Activated B cell treated with CpG ODN at 0.5 μM for 24 hours (primary cell): ENCODE measurements around the gene ACTN1. TPM values are rescaled to one million over a fixed set of nuclear protein-coding genes. Genes with fewer than 3 reads are reported as not detected.
A peak's percentile ranks its signal among the peaks of the same experiment; 100 is the strongest.

Experiments used
- ATAC-seq: fragments of 200-7000 bp; cut with Tn5 transposase; one replicate; pipeline ENCODE4 v1.10.0; 2021; ENCODE audit warnings: low read depth, mild to moderate bottlenecking, moderate library complexity
- CTCF ChIA-PET: fragments of 350-600 bp; sonication (Branson Sonifier 250); formaldehyde crosslinking; loops from one replicate; lab custom pipeline; 2021; ENCODE audit warnings: antibody characterized with exemption; lab: Charles Lee
- POLR2A ChIA-PET: fragments of 350-600 bp; sonication (Branson Sonifier 250); formaldehyde crosslinking; loops from one replicate; lab custom pipeline; 2021; ENCODE audit warnings: antibody characterized with exemption; lab: Charles Lee
- DNase-seq: peaks from one replicate; pipeline ENCODE4 v3.0.0; 2022
- H3K27ac Mint-ChIP-seq: one replicate; pipeline ENCODE4 v1.8.0; 2020; ENCODE audit warnings: mixed read lengths
- H3K27me3 Mint-ChIP-seq: one replicate; pipeline ENCODE4 v1.8.0; 2021; ENCODE audit warnings: mixed read lengths
- H3K36me3 Mint-ChIP-seq: one replicate; pipeline ENCODE4 v1.8.0; 2021; ENCODE audit warnings: low read depth, mixed read lengths
- H3K4me1 Mint-ChIP-seq: one replicate; pipeline ENCODE4 v1.8.0; 2021; ENCODE audit warnings: mixed read lengths
- H3K4me3 Mint-ChIP-seq: one replicate; pipeline ENCODE4 v1.8.0; 2020; ENCODE audit warnings: mild to moderate bottlenecking, mixed read lengths
- H3K9me3 Mint-ChIP-seq: one replicate; pipeline ENCODE4 v1.8.0; 2020; ENCODE audit warnings: mixed read lengths
- CTCF ChIP-seq: fragments of 200-600 bp; IDR thresholded peaks from one replicate; pipeline ENCODE4 v1.8.0; 2022; ENCODE audit warnings: antibody characterized with exemption, mild to moderate bottlenecking
- intact Hi-C: fragments of 100-400 bp; cut with micrococcal nuclease; formaldehyde crosslinking; loops from one replicate; pipeline ENCODE4 v1.15.1; 2024
- total RNA-seq: library from RNA; stranded (reverse); gene quantifications from 2 replicates; pipeline ENCODE4 v1.2.3, GENCODE V29; 2022

Gene ACTN1
- total RNA-seq, 1 donor from 2014 or later, result 0.22 TPM

DNA sequence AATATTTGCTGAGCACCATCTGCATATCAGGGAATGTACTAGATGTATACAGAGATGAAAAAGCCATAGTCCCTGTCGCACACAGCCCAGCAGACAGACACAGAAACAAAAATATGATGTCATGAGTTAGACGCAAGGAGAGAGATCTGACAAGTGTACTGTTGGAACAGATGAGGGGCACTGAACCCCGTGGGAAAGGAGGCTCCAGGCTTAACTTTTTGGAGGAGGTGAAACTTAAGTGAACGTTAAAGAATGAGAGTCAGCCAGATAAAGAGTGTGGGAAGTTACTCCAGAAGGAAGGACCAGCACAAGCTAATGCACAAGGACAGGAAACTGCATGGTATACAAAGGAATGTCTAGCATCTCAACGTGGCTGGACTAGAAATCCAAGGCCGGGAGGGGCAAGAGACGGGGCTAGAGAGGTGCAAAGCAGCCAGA is 2.5 kb upstream of the ACTN1 start:
- H3K9me3 Mint-ChIP-seq, result no peaks in the 10 kb centered on the region
- ChIA-PET CTCF (no interaction called here), POLR2A (no interaction called here)
- H3K27me3 Mint-ChIP-seq, result peaks cover 27% of the 10 kb centered on the region
- no peak overlapping the region for H3K4me3 Mint-ChIP-seq
- peaks cover 16% of the 10 kb centered on the region for H3K4me1 Mint-ChIP-seq
- no peak overlapping the region for H3K27ac Mint-ChIP-seq
- intact Hi-C loops, result no loop called here
- no peak for ATAC-seq
- DNase-seq, result no peak
- no peaks in the 10 kb centered on the region for H3K36me3 Mint-ChIP-seq
- no peak for TF ChIP-seq CTCF

GRCh38 chr14:68981139-68981538 is 2.0 kb upstream of the ACTN1 start:
- no peak for ATAC-seq

DNA sequence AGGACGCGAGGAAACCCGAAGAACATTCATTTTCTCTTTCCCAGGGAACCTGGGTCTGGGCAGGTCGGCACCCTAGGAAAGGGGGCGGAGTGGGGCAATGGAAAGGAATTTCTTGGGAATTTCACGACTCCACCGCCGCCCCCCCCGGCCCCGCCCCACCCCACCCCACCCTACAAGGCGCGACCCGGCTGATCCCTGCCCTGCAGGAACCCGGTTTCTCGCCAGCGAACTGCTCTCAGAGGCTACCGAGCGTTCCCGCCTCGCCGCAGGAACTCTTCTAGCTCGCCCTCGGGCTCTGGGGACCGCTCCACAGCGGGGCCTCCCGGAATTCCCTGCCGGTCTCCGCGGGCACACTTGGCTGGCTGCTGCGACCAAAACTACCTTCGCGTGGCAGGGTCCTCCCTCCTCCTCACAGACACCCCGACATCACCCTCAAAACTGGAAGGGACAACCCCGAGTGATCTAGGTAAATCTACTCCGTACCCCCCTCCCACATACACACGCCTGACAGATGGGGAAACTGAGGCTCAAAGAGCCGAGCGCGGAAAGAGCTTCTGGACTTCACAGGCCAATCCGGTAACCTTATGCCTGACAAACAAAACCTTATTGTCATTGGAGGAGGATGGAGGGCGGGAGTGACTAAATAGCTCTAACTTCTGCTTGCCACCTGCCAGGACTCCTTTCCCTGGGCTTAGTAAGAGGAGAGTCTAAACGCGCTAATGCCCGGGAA is 785 bp upstream of the ACTN1 start:
- ATAC-seq (no peak), DNase-seq (no peak)
- Mint-ChIP-seq H3K9me3 (no peaks in the 10 kb centered on the region), H3K27me3 (peaks cover 34% of the 10 kb centered on the region), H3K36me3 (no peaks in the 10 kb centered on the region), H3K4me3 (peak overlapping the region; percentile 76), H3K27ac (no peak overlapping the region), H3K4me1 (peaks cover 16% of the 10 kb centered on the region)
- CTCF ChIA-PET, result no interaction called here
- POLR2A ChIA-PET, result interaction anchor here (0.6 kb wide), 1 partner anchor 379 kb away, joined by 3 read pairs; no protein-coding TSS in a partner anchor
- no peak for TF ChIP-seq CTCF
- intact Hi-C loops, result no loop called here

More at GRCh38 chr14:68981139-68981538, 2.0 kb upstream of the ACTN1 start:
- intact Hi-C loops, result no loop called here
- no peak for TF ChIP-seq CTCF
- no peak overlapping the region for H3K27ac Mint-ChIP-seq
- DNase-seq, result no peak
- ChIA-PET POLR2A (no interaction called here), CTCF (no interaction called here)
- no peaks in the 10 kb centered on the region for H3K36me3 Mint-ChIP-seq
- no peak overlapping the region for H3K4me3 Mint-ChIP-seq
- no peaks in the 10 kb centered on the region for H3K9me3 Mint-ChIP-seq
- H3K4me1 Mint-ChIP-seq, result peaks cover 16% of the 10 kb centered on the region
- peaks cover 31% of the 10 kb centered on the region for H3K27me3 Mint-ChIP-seq

GRCh38 chr14:68978172-68978911 is 760 bp downstream of the ACTN1 start:
- intact Hi-C loops, result no loop called here
- ATAC-seq (no peak), DNase-seq (peak; percentile 26)
- ChIA-PET POLR2A (no interaction called here), CTCF (no interaction called here)
- peaks cover under 1% of the 10 kb centered on the region for H3K9me3 Mint-ChIP-seq
- no peak for TF ChIP-seq CTCF
- H3K4me3 Mint-ChIP-seq, result peak overlapping the region; percentile 65
- peaks cover 34% of the 10 kb centered on the region for H3K27me3 Mint-ChIP-seq
- peaks cover 16% of the 10 kb centered on the region for H3K4me1 Mint-ChIP-seq
- no peaks in the 10 kb centered on the region for H3K36me3 Mint-ChIP-seq
- no peak overlapping the region for H3K27ac Mint-ChIP-seq

DNA sequence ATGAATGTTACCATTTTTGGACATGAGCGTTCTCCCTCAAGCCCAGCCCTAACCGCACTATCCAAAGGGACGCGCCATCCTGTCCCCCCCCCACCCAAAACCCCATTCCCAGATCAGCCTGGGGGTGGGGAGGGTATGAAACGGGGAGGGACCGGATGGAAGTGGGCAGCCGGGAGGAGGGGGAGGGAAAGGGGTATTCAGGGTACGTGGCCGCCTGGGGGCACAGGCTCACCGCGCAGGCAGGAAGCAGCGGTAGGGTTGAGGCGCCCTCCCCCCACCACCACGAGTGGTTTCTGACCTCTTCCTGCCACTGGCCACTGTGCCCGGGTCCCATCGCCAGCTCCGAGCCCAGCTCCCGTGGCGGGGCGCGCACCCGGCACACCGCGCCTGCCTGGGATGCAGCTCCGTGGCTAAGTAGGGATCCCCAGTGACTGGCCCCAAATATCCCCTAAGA is 1.4 kb downstream of the ACTN1 start:
- H3K4me3 Mint-ChIP-seq, result peak overlapping the region; percentile 65
- TF ChIP-seq CTCF, result no peak
- H3K9me3 Mint-ChIP-seq, result peaks cover 4% of the 10 kb centered on the region
- H3K36me3 Mint-ChIP-seq, result no peaks in the 10 kb centered on the region
- H3K27ac Mint-ChIP-seq, result no peak overlapping the region
- ChIA-PET POLR2A (no interaction called here), CTCF (no interaction called here)
- ATAC-seq (no peak), DNase-seq (peak; percentile 18)
- H3K4me1 Mint-ChIP-seq, result peaks cover 16% of the 10 kb centered on the region
- peaks cover 32% of the 10 kb centered on the region for H3K27me3 Mint-ChIP-seq
- intact Hi-C loops, result no loop called here
